Smooth muscle cell (in vitro differentiated cells): ENCODE data around the gene ENSA. TPM values are rescaled to one million over a fixed set of nuclear protein-coding genes. Genes with fewer than 3 reads are reported as not detected.
"Not testable (repeated sequence)": the region's sequence is repeated elsewhere in the genome, so short reads cannot be mapped to it uniquely, and the experiment has no call there.

Experiments
- DNase-seq: peaks from one replicate; lab custom pipeline; 2025; ENCODE audit not compliant: unreplicated experiment; lab: John Stamatoyannopoulos, UW
- H2AFZ ChIP-seq: fragments of 200-600 bp; sonication (generic); 2 replicates; pipeline ENCODE4 v1.6.0; 2016; ENCODE audit warnings: antibody characterized with exemption, low read depth, mild to moderate bottlenecking
- H3F3A ChIP-seq: fragments of 200-600 bp; sonication (generic); 2 replicates; pipeline ENCODE4 v1.6.0; 2017; ENCODE audit warnings: antibody characterized with exemption, low read depth
- H3K27ac ChIP-seq: fragments of 200-600 bp; sonication (generic); 2 replicates; pipeline ENCODE4 v1.5.1; 2016; ENCODE audit warnings: low read depth, mild to moderate bottlenecking
- H3K27me3 ChIP-seq: fragments of 200-600 bp; sonication (generic); 2 replicates; pipeline ENCODE4 v1.6.1; 2016; ENCODE audit warnings: low read depth, mild to moderate bottlenecking
- H3K36me3 ChIP-seq: fragments of 200-600 bp; sonication (generic); 2 replicates; pipeline ENCODE4 v1.5.1; 2016; ENCODE audit warnings: low read depth
- H3K4me1 ChIP-seq: fragments of 200-600 bp; sonication (generic); 2 replicates; pipeline ENCODE4 v1.5.1; 2016; ENCODE audit warnings: low read depth
- H3K4me2 ChIP-seq: fragments of 200-600 bp; sonication (generic); 2 replicates; pipeline ENCODE4 v1.6.0; 2016; ENCODE audit warnings: mild to moderate bottlenecking
- H3K4me3 ChIP-seq: fragments of 200-600 bp; sonication (generic); 2 replicates; pipeline ENCODE4 v1.5.1; 2016; ENCODE audit warnings: mild to moderate bottlenecking
- H3K79me2 ChIP-seq: fragments of 200-600 bp; sonication (generic); 2 replicates; pipeline ENCODE4 v1.6.0; 2016; ENCODE audit warnings: low read depth, mild to moderate bottlenecking
- H3K9ac ChIP-seq: fragments of 200-600 bp; sonication (generic); 2 replicates; pipeline ENCODE4 v1.6.0; 2016; ENCODE audit warnings: low read depth
- H3K9me3 ChIP-seq: fragments of 200-600 bp; sonication (generic); replicated peaks from 2 replicates; pipeline ENCODE4 v1.5.1; 2016; ENCODE audit warnings: low read depth
- H4K20me1 ChIP-seq: fragments of 200-600 bp; sonication (generic); 2 replicates; pipeline ENCODE4 v1.6.0; 2016; ENCODE audit warnings: low read depth
- CTCF ChIP-seq: fragments of 200-600 bp; sonication (generic); IDR thresholded peaks from 2 replicates; pipeline ENCODE4 v1.5.1; 2017; ENCODE audit warnings: borderline replicate concordance, mild to moderate bottlenecking, antibody characterized with exemption; ENCODE audit not compliant: insufficient read depth, poor library complexity, severe bottlenecking
- WGBS: methylation state at CpG from one replicate; pipeline ENCODE4 v1.1.7; 2016; ENCODE audit warnings: low lambda C conversion rate; 5-methylcytosine and 5-hydroxymethylcytosine counted together
- polyA plus RNA-seq: library from polyadenylated mRNA; unstranded; fragments of >200 nt; fragmentation: Nextera tagmentation; extraction: Ambion mirVana; gene quantifications from 2 replicates; pipeline ENCODE4 v1.2.1, GENCODE V29; 2016
- total RNA-seq: library from RNA; depleted of rRNA; stranded (reverse); fragments of >200 nt; gene quantifications from 2 replicates; pipeline ENCODE4 v1.2.3, GENCODE V29; 2014

Gene ENSA
- total and polyA plus RNA-seq, 2 experiments from 2014 or later: 31.3 to 63.5 TPM

GRCh38 chr1:150601540-150601939 is 27.9 kb downstream of the ENSA start:
- Histone ChIP-seq H3F3A (peaks cover 14% of the 10 kb centered on the region), H3K36me3 (no peaks in the 10 kb centered on the region), H2AFZ (no peak overlapping the region), H3K79me2 (no peaks in the 10 kb centered on the region), H4K20me1 (no peaks in the 10 kb centered on the region), H3K4me2 (no peak overlapping the region), H3K4me3 (no peak overlapping the region), H3K9ac (no peak overlapping the region), H3K27ac (no peak overlapping the region), H3K4me1 (peaks cover 15% of the 10 kb centered on the region), H3K9me3 (no peaks in the 10 kb centered on the region), H3K27me3 (no peaks in the 10 kb centered on the region)
- no peak for DNase-seq
- no peak for TF ChIP-seq CTCF

GRCh38 chr1:150598346-150598745 is 31.1 kb downstream of the ENSA start:
- 89% methylated on average over 4 of the region's 4 CpGs for WGBS
- H3F3A ChIP-seq, H3K27ac ChIP-seq, H2AFZ ChIP-seq, H3K9me3 ChIP-seq, H3K4me2 ChIP-seq, H3K4me1 ChIP-seq, H3K27me3 ChIP-seq, H3K36me3 ChIP-seq, H3K9ac ChIP-seq, DNase-seq, H3K4me3 ChIP-seq, H3K79me2 ChIP-seq, H4K20me1 ChIP-seq: not testable (repeated sequence)

- no peak for TF ChIP-seq CTCF
- Histone ChIP-seq H3F3A (no peaks in the 10 kb centered on the region), H3K79me2 (no peaks in the 10 kb centered on the region), H3K4me3 (no peak overlapping the region), H3K4me1 (no peaks in the 10 kb centered on the region), H3K36me3 (no peaks in the 10 kb centered on the region), H3K9me3 (no peaks in the 10 kb centered on the region), H3K4me2 (no peak overlapping the region), H4K20me1 (no peaks in the 10 kb centered on the region), H3K27me3 (no peaks in the 10 kb centered on the region), H3K27ac (no peak overlapping the region), H2AFZ (no peak overlapping the region), H3K9ac (no peak overlapping the region)
- 91% methylated on average over 3 of the region's 3 CpGs for WGBS
- no peak for DNase-seq
Measured at GRCh38 chr1:150596976-150597375, 32.4 kb downstream of the ENSA start.

GRCh38 chr1:150596095-150596892 is 33.1 kb downstream of the ENSA start:
- H3K9me3 ChIP-seq: no peaks in the 10 kb centered on the region
- no peak for TF ChIP-seq CTCF
- H3K79me2 ChIP-seq: no peaks in the 10 kb centered on the region
- no peak overlapping the region for H3K27ac ChIP-seq
- H3K9ac ChIP-seq: no peak overlapping the region
- H3K4me2 ChIP-seq: no peak overlapping the region
- H4K20me1 ChIP-seq: no peaks in the 10 kb centered on the region
- 96% methylated on average over 7 of the region's 7 CpGs for WGBS
- no peaks in the 10 kb centered on the region for H3F3A ChIP-seq
- no peak overlapping the region for H2AFZ ChIP-seq
- H3K36me3 ChIP-seq: no peaks in the 10 kb centered on the region
- H3K4me3 ChIP-seq: no peak overlapping the region
- H3K27me3 ChIP-seq: no peaks in the 10 kb centered on the region
- H3K4me1 ChIP-seq: no peaks in the 10 kb centered on the region
- DNase-seq: no peak
